Neutrophil (primary cell): ENCODE measurements around the gene PDPR.

Experiments used
- H3K27ac ChIP-seq: fragments of 200-600 bp; sonication (generic); 2 replicates; pipeline ENCODE4 v1.5.1; 2016; ENCODE audit warnings: mild to moderate bottlenecking, moderate library complexity
- H3K27me3 ChIP-seq: fragments of 200-600 bp; sonication (generic); 2 replicates; pipeline ENCODE4 v1.6.0; 2016; ENCODE audit warnings: mild to moderate bottlenecking
- H3K36me3 ChIP-seq: fragments of 200-600 bp; sonication (generic); 2 replicates; pipeline ENCODE4 v1.5.1; 2017
- H3K4me1 ChIP-seq, 2 experiments: fragments of 200-600 bp in 1 of 2; sonication (generic) in 1 of 2; 1 replicate in 1 of 2; 2 replicates in 1 of 2; pipeline versions ENCODE4 v1.5.1 to v1.6.1; 2013 to 2016; ENCODE audit warnings: low read depth in 1 of 2, low read length in 1 of 2, mild to moderate bottlenecking in 1 of 2, moderate library complexity in 1 of 2; ENCODE audit not compliant: control insufficient read depth in 1 of 2, insufficient read depth in 1 of 2
- H3K4me3 ChIP-seq, 2 experiments: fragments of 200-600 bp in 1 of 2; sonication (generic) in 1 of 2; 1 replicate in 1 of 2; 2 replicates in 1 of 2; pipeline ENCODE4 v1.5.1; 2013 to 2016; ENCODE audit warnings: low read depth in 1 of 2, low read length in 1 of 2, mild to moderate bottlenecking in 1 of 2, moderate library complexity in 1 of 2
- H3K9me3 ChIP-seq: fragments of 200-600 bp; sonication (generic); 2 replicates; pipeline ENCODE4 v1.5.1; 2016
- CTCF ChIP-seq: fragments of 200-600 bp; sonication (generic); IDR thresholded peaks from 2 replicates; pipeline ENCODE4 v1.5.1; 2016; ENCODE audit warnings: antibody characterized with exemption

PDPR gene

DNA sequence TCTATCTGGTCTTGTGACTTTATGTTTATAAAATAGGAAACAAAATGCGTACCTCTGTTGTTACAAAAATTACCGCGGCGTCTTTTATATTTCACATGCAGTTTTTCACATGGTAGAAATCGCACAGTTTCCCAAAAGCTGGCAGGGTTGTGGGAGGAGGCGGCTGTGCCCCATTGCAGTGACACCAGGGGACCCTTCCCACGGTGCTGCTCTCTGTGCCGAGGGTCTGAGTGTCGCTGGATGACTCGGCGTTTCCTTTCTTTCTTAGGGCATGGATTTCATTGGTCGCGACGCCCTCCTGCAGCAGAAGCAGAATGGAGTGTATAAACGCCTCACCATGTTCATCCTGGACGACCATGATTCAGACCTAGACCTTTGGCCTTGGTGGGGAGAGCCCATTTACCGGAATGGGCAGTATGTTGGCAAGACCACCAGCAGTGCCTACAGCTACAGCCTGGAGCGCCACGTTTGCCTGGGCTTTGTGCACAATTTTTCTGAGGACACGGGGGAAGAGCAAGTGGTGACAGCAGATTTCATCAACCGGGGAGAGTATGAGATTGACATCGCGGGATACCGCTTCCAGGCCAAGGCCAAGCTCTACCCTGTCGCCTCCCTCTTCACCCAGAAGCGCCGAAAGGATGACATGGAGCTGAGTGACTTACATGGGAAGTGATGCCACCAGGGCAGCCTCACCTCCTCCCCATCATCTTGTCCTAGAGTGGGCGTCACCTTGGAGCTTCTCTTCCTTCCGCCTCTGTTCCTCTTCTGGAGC, 42.3 kb downstream of the PDPR start:
- Histone ChIP-seq H3K4me1 (no peaks in the 10 kb centered on the region), H3K36me3 (peaks cover 99% of the 10 kb centered on the region), H3K27ac (no peak overlapping the region), H3K9me3 (no peaks in the 10 kb centered on the region), H3K27me3 (no peaks in the 10 kb centered on the region), H3K4me3 (no peak overlapping the region)
- TF ChIP-seq CTCF, result no peak

DNA sequence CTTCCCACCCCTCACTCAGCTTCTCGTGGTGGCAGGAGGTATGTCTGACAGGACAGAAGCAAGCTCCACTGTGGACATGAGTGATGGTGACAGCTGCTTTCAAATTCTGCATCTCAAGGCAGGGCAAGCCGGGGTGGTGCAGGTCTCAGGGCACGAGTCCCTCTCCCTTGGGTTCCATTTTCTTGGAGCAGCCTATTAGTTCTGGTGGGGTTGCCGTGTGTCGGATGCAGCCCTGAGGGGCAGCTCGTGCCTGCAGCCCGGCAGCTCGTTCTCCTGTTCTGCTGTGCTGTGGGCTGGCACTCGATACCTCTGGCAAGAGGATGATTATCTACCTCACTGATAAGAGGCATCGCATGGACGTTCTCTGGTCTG, 43.0 kb downstream of the PDPR start:
- Histone ChIP-seq H3K27me3 (no peaks in the 10 kb centered on the region), H3K9me3 (no peaks in the 10 kb centered on the region), H3K27ac (no peak overlapping the region), H3K4me3 (no peak overlapping the region), H3K36me3 (peaks cover 99% of the 10 kb centered on the region), H3K4me1 (no peaks in the 10 kb centered on the region)
- TF ChIP-seq CTCF, result no peak

DNA sequence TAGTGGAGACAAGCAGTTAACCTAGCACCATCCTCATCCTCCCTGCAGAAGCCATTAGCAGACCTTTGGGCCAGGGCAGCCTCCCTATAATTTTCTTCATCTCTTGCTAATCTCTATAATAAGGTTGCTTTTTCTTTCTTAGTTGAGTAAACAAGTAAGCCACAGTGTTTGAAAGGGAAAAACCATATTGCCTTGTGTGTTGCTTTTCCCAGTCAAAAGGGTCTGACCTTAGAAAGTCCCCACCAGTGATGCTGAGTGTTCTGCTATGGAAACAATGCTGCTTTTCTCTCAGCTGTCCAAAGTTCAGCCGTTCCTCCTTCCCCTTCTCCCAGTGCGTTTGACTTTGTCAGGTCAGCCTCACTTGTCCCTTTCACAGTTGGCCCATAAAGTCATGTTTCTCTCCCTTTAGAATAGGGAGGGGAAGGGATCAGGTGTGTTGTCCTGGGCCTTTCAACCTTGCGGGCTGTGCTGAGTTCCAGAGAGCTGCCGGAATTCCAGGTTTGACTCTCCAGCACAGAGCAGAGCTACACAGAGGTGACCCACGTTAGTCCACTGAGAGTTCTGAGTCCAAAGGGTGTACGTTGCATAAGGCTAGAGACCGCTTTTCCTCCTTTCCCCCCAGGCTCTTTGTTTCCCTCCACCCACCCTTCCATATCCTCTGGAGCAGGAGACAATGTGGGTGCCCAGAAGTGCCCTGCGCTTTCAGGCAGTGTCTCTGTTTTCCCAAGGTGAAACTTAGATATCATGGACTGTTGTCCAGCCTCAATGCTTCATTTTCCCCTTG, 43.5 kb downstream of the PDPR start:
- Histone ChIP-seq H3K36me3 (peaks cover 99% of the 10 kb centered on the region), H3K4me1 (no peaks in the 10 kb centered on the region), H3K9me3 (no peaks in the 10 kb centered on the region), H3K27ac (no peak overlapping the region), H3K4me3 (no peak overlapping the region), H3K27me3 (no peaks in the 10 kb centered on the region)
- no peak for TF ChIP-seq CTCF

GRCh38 chr16:70158261-70158939, 44.3 kb downstream of the PDPR start:
- Histone ChIP-seq H3K4me3 (no peak overlapping the region), H3K36me3 (peaks cover 95% of the 10 kb centered on the region), H3K9me3 (no peaks in the 10 kb centered on the region), H3K27me3 (no peaks in the 10 kb centered on the region), H3K27ac (no peak overlapping the region), H3K4me1 (no peaks in the 10 kb centered on the region)
- TF ChIP-seq CTCF, result no peak

- H3K4me1 ChIP-seq, result no peaks in the 10 kb centered on the region
- TF ChIP-seq CTCF, result no peak
- no peak overlapping the region for H3K4me3 ChIP-seq
- no peaks in the 10 kb centered on the region for H3K9me3 ChIP-seq
- H3K27me3 ChIP-seq, result no peaks in the 10 kb centered on the region
- H3K36me3 ChIP-seq, result peaks cover 82% of the 10 kb centered on the region
- no peak overlapping the region for H3K27ac ChIP-seq
These were observed 45.5 kb downstream of the PDPR start for GRCh38 chr16:70159355-70160348.
